H9 (cell line): ENCODE data around the gene UBXN10. TPM values are rescaled to one million over a fixed set of nuclear protein-coding genes. Genes with fewer than 3 reads are reported as not detected.

Experiments
- DNase-seq: peaks from one replicate; pipeline ENCODE4 v3.0.0-alpha.2; 2017
- H2AFZ ChIP-seq: one replicate; pipeline ENCODE4 v1.6.1; 2013; ENCODE audit warnings: mild to moderate bottlenecking, low read length, control low read depth, moderate library complexity
- H2AK5ac ChIP-seq: 2 replicates; pipeline ENCODE4 v1.6.1; 2013; ENCODE audit warnings: low read length, control low read depth, mixed read lengths; ENCODE audit not compliant: insufficient read length
- H2BK120ac ChIP-seq: one replicate; pipeline ENCODE4 v1.6.1; 2013; ENCODE audit warnings: low read depth, mild to moderate bottlenecking, low read length, control low read depth, inconsistent platforms; ENCODE audit not compliant: poor library complexity, severe bottlenecking
- H2BK12ac ChIP-seq: 2 replicates; pipeline ENCODE4 v1.6.1; 2013; ENCODE audit warnings: low read length, control low read depth, mixed read lengths, low read depth; ENCODE audit not compliant: insufficient read length
- H2BK15ac ChIP-seq: 2 replicates; pipeline ENCODE4 v1.6.1; 2013; ENCODE audit warnings: low read depth, low read length, control low read depth
- H2BK20ac ChIP-seq: one replicate; pipeline ENCODE4 v1.6.1; 2013; ENCODE audit warnings: low read depth, mild to moderate bottlenecking, low read length, control low read depth, inconsistent platforms; ENCODE audit not compliant: poor library complexity, severe bottlenecking
- H2BK5ac ChIP-seq: 2 replicates; pipeline ENCODE4 v1.6.1; 2013; ENCODE audit warnings: low read length, control low read depth, mixed read lengths; ENCODE audit not compliant: insufficient read length
- H3K14ac ChIP-seq: 2 replicates; pipeline ENCODE4 v1.6.1; 2013; ENCODE audit warnings: low read length, control low read depth; ENCODE audit not compliant: insufficient read depth
- H3K18ac ChIP-seq: 2 replicates; pipeline ENCODE4 v1.6.1; 2013; ENCODE audit warnings: low read depth, mild to moderate bottlenecking, mixed read lengths, low read length, control low read depth; ENCODE audit not compliant: insufficient read length
- H3K23ac ChIP-seq: 2 replicates; pipeline ENCODE4 v1.6.1; 2013; ENCODE audit warnings: low read length, control low read depth, mixed read lengths, low read depth; ENCODE audit not compliant: insufficient read length
- H3K23me2 ChIP-seq: 2 replicates; pipeline ENCODE4 v1.6.1; 2013; ENCODE audit warnings: low read depth, mild to moderate bottlenecking, mixed read lengths, low read length, control low read depth; ENCODE audit not compliant: insufficient read length, poor library complexity, severe bottlenecking
- H3K27ac ChIP-seq: 2 replicates; pipeline ENCODE4 v1.5.1; 2013; ENCODE audit warnings: low read length, control low read depth, mixed read lengths, low read depth; ENCODE audit not compliant: insufficient read length
- H3K27me3 ChIP-seq: 2 replicates; pipeline ENCODE4 v1.6.1; 2013; ENCODE audit warnings: low read length, control low read depth, inconsistent platforms; ENCODE audit not compliant: insufficient read depth
- H3K4ac ChIP-seq: 2 replicates; pipeline ENCODE4 v1.6.1; 2013; ENCODE audit warnings: low read depth, mild to moderate bottlenecking, control low read depth, inconsistent platforms, low read length, moderate library complexity
- H3K4me1 ChIP-seq: 2 replicates; pipeline ENCODE4 v1.6.1; 2013; ENCODE audit warnings: low read length, control low read depth, inconsistent platforms; ENCODE audit not compliant: insufficient read depth
- H3K4me2 ChIP-seq: 2 replicates; pipeline ENCODE4 v1.6.1; 2013; ENCODE audit warnings: low read length, control low read depth, mixed read lengths; ENCODE audit not compliant: insufficient read length, insufficient read depth
- H3K56ac ChIP-seq: 2 replicates; pipeline ENCODE4 v1.6.1; 2013; ENCODE audit warnings: low read depth, mild to moderate bottlenecking, mixed read lengths, low read length, control low read depth; ENCODE audit not compliant: insufficient read length
- H3K79me1 ChIP-seq: 2 replicates; pipeline ENCODE4 v1.6.1; 2013; ENCODE audit warnings: low read depth, mild to moderate bottlenecking, moderate library complexity, low read length, control low read depth, inconsistent platforms; ENCODE audit not compliant: insufficient read depth, poor library complexity, severe bottlenecking
- H3K79me2 ChIP-seq: 2 replicates; pipeline ENCODE4 v1.6.1; 2013; ENCODE audit warnings: low read length, control low read depth, inconsistent platforms; ENCODE audit not compliant: insufficient read depth
- H3K9ac ChIP-seq: 2 replicates; pipeline ENCODE4 v1.6.1; 2013; ENCODE audit warnings: low read length, control low read depth, mixed read lengths; ENCODE audit not compliant: insufficient read length; ENCODE audit errors: extremely low read depth
- H3K9me3 ChIP-seq: one replicate; pipeline ENCODE4 v1.6.1; 2013; ENCODE audit warnings: low read depth, low read length, inconsistent platforms; ENCODE audit not compliant: control insufficient read depth
- H3T11ph ChIP-seq: one replicate; pipeline ENCODE4 v1.6.1; 2013; ENCODE audit warnings: mild to moderate bottlenecking, low read length, control low read depth, inconsistent platforms
- H4K20me1 ChIP-seq: one replicate; pipeline ENCODE4 v1.6.1; 2013; ENCODE audit not compliant: control insufficient read depth, insufficient read length, insufficient read depth
- H4K5ac ChIP-seq: 2 replicates; pipeline ENCODE4 v1.6.1; 2013; ENCODE audit warnings: low read depth, mild to moderate bottlenecking, mixed read lengths, low read length, control low read depth; ENCODE audit not compliant: insufficient read length
- H4K8ac ChIP-seq: replicated peaks from 2 replicates; pipeline ENCODE4 v1.6.1; 2013; ENCODE audit warnings: low read length, control low read depth, mixed read lengths, low read depth; ENCODE audit not compliant: insufficient read length
- H4K91ac ChIP-seq: 2 replicates; pipeline ENCODE4 v1.6.1; 2013; ENCODE audit warnings: low read depth, mild to moderate bottlenecking, moderate library complexity, mixed read lengths, low read length, control low read depth; ENCODE audit not compliant: insufficient read length
- H3K27ac Mint-ChIP-seq, 3 experiments: 2 replicates in 2 of 3; 3 replicates in 1 of 3; pipeline ENCODE4 v1.8.0; 2020 to 2021; ENCODE audit warnings: mixed read lengths in 3 of 3, mild to moderate bottlenecking in 1 of 3, moderate library complexity in 1 of 3
- H3K27me3 Mint-ChIP-seq: 2 replicates; pipeline ENCODE4 v1.8.0; 2021; ENCODE audit warnings: low read depth, mild to moderate bottlenecking, moderate library complexity, mixed read lengths
- H3K36me3 Mint-ChIP-seq, 3 experiments: 2 replicates in 2 of 3; 3 replicates in 1 of 3; pipeline ENCODE4 v1.8.0; 2020 to 2021; ENCODE audit warnings: low read depth in 3 of 3, mixed read lengths in 3 of 3; ENCODE audit not compliant: insufficient read depth in 1 of 3
- H3K4me1 Mint-ChIP-seq, 2 experiments: 2 replicates each; pipeline ENCODE4 v1.8.0; 2020; ENCODE audit warnings: mixed read lengths in 2 of 2
- H3K4me3 Mint-ChIP-seq, 2 experiments: 2 replicates in 1 of 2; 3 replicates in 1 of 2; pipeline ENCODE4 v1.8.0; 2020 to 2021; ENCODE audit warnings: mild to moderate bottlenecking in 2 of 2, mixed read lengths in 2 of 2, moderate library complexity in 1 of 2
- H3K9me3 Mint-ChIP-seq, 2 experiments: 2 replicates in 1 of 2; 3 replicates in 1 of 2; pipeline ENCODE4 v1.8.0; 2020; ENCODE audit warnings: mild to moderate bottlenecking in 2 of 2, mixed read lengths in 2 of 2, moderate library complexity in 1 of 2
- WGBS: extraction: QIAGEN DNeasy Blood & Tissue Kit; methylation state at CpG from one replicate; pipeline ENCODE4 v1.1.7; 2013; ENCODE audit warnings: missing lambda C conversion rate, low lambda C conversion rate, mixed read lengths; ENCODE audit not compliant: insufficient read length; ENCODE audit errors: extremely low coverage; 5-methylcytosine and 5-hydroxymethylcytosine counted together
- total RNA-seq: library from RNA; stranded (reverse); gene quantifications from 2 replicates; pipeline ENCODE4 v1.2.1, GENCODE V29; 2021
- TF ChIP-seq, protein P1 (sequence below): fragments of 200-600 bp; sonication (generic); conservative IDR thresholded peaks from 3 replicates; pipeline ENCODE4 v1.8.0; 2021; ENCODE audit warnings: antibody characterized with exemption, mild to moderate bottlenecking

The UBXN10 gene
- total RNA-seq, 1 experiment from 2014 or later: 0.59 TPM

DNA sequence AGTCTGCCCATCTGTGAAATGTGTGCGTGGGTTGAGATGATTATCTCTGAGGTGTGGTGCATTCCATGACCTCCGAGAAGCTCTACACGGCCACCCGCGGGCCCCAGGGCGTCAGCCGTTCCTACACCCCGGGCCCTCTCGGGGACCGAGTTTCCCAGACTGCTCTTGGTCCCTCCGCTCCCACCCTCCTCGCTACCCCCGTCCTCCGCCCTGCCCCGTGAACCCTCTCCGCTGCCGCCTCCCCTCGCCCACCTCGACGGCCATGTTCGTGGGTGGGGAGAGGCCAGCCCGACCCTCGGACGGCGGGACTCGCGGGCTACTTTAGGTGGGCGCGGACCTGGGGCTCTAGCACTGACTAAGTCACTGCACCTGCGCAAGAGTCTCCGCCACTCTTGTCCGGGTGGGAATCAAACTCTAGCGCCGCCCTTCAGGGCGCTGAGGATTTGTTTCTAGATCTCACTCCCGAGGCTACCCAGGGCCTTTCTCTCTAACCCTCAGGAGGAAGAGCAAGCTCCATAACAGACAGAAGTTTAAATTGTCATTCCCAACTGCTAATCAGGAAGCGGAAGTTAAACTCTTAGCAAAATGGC is 57.1 kb downstream of the UBXN10 start:
- Mint-ChIP-seq H3K27me3 (peaks cover 53% of the 10 kb centered on the region), H3K9me3 (no peaks in the 10 kb centered on the region), H3K4me3 (no peak overlapping the region), H3K27ac (no peak overlapping the region), H3K36me3 (no peaks in the 10 kb centered on the region), H3K4me1 (peaks cover 8% of the 10 kb centered on the region in 2 experiments)
- no peak overlapping the region for H2BK5ac ChIP-seq
- no peak overlapping the region for H3K4me2 ChIP-seq
- H3K4me1 ChIP-seq: no peaks in the 10 kb centered on the region; the same call in 1 of the 2 replicates
- no peaks in the 10 kb centered on the region for H3K27me3 ChIP-seq
- no peak overlapping the region for H3K4ac ChIP-seq
- H3K79me2 ChIP-seq: no peaks in the 10 kb centered on the region
- H3K9me3 ChIP-seq: no peaks in the 10 kb centered on the region
- H2AFZ ChIP-seq: no peak overlapping the region
- no peak overlapping the region for H4K5ac ChIP-seq
- H4K8ac ChIP-seq: no peak overlapping the region
- H3K23me2 ChIP-seq: no peaks in the 10 kb centered on the region
- no peak overlapping the region for H3K56ac ChIP-seq
- no peak overlapping the region for H3K9ac ChIP-seq
- no peak overlapping the region for H3K14ac ChIP-seq
- no peak overlapping the region for H2BK120ac ChIP-seq
- no peaks in the 10 kb centered on the region for H3K79me1 ChIP-seq
- no peak overlapping the region for H2BK15ac ChIP-seq
- DNase-seq: no peak
- no peak overlapping the region for H2BK12ac ChIP-seq
- no peak overlapping the region for H2AK5ac ChIP-seq
- H3K27ac ChIP-seq: no peak overlapping the region
- H2BK20ac ChIP-seq: no peak overlapping the region
- H3K23ac ChIP-seq: no peak overlapping the region
- TF ChIP-seq, protein P1, sequence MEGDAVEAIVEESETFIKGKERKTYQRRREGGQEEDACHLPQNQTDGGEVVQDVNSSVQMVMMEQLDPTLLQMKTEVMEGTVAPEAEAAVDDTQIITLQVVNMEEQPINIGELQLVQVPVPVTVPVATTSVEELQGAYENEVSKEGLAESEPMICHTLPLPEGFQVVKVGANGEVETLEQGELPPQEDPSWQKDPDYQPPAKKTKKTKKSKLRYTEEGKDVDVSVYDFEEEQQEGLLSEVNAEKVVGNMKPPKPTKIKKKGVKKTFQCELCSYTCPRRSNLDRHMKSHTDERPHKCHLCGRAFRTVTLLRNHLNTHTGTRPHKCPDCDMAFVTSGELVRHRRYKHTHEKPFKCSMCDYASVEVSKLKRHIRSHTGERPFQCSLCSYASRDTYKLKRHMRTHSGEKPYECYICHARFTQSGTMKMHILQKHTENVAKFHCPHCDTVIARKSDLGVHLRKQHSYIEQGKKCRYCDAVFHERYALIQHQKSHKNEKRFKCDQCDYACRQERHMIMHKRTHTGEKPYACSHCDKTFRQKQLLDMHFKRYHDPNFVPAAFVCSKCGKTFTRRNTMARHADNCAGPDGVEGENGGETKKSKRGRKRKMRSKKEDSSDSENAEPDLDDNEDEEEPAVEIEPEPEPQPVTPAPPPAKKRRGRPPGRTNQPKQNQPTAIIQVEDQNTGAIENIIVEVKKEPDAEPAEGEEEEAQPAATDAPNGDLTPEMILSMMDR: peak; percentile 32
- H3T11ph ChIP-seq: no peak overlapping the region
- H4K20me1 ChIP-seq: no peaks in the 10 kb centered on the region
- no peak overlapping the region for H4K91ac ChIP-seq
- no CpG with 5 or more reads among the region's 37 CpGs for WGBS
- no peak overlapping the region for H3K18ac ChIP-seq

Other genes with a start within 250 kb of the UBXN10 start
- gene PLA2G2A, start 206.5 kb upstream of the UBXN10 start, total RNA-seq: 6.2 and 7.1 TPM in 2 replicates
- gene PLA2G5, start 115.9 kb upstream of the UBXN10 start, total RNA-seq: not detected in 2 replicates
- gene PLA2G2D, start 66.6 kb upstream of the UBXN10 start, total RNA-seq: not detected in 2 replicates
- not detected in 2 replicates for gene PLA2G2F, start 46.8 kb upstream of the UBXN10 start, total RNA-seq
- gene PLA2G2C, start 422 bp downstream of the UBXN10 start, total RNA-seq: not detected in 2 replicates
- 0.18 TPM in 1 of 2 replicates, not detected in the other for gene VWA5B1, start 104.8 kb downstream of the UBXN10 start, total RNA-seq